Kidney (tissue), 14 donors: ENCODE measurements around the gene KLK1. TPM values are rescaled to one million over a fixed set of nuclear protein-coding genes. Genes with fewer than 3 reads are reported as not detected.

Experiments
- DNase-seq, 5 donors: peaks; one replicate each; pipeline ENCODE4 v3.0.0-alpha.2; 2013 to 2020
- FAIRE-seq: peaks from 2 replicates; lab custom pipeline; 2012; peaks lifted over from hg19 to GRCh38; lab: Jason Lieb, UNC
- H3K27ac ChIP-seq, 2 donors: one replicate each; pipeline ENCODE4 v1.7.0; 2013; ENCODE audit warnings: low read depth in 2 of 2, low read length in 2 of 2, inconsistent platforms in 1 of 2
- H3K27me3 ChIP-seq: one replicate; pipeline ENCODE4 v1.7.1; 2013; ENCODE audit warnings: low read length, inconsistent platforms; ENCODE audit not compliant: control insufficient read depth, insufficient read depth
- H3K36me3 ChIP-seq, 3 donors: one replicate each; pipeline versions ENCODE4 v1.7.0 to v1.7.1; 2013; ENCODE audit warnings: low read length in 3 of 3, control low read depth in 1 of 3, inconsistent platforms in 1 of 3; ENCODE audit not compliant: insufficient read depth in 3 of 3, control insufficient read depth in 2 of 3
- H3K4me1 ChIP-seq, 3 donors: one replicate each; pipeline versions ENCODE4 v1.7.0 to v1.7.1; 2013; ENCODE audit warnings: low read length in 3 of 3, inconsistent platforms in 1 of 3, low read depth in 1 of 3; ENCODE audit not compliant: control insufficient read depth in 2 of 3, insufficient read depth in 2 of 3
- H3K4me3 ChIP-seq, 3 donors: one replicate each; pipeline versions ENCODE4 v1.7.0 to v1.8.1; 2013; ENCODE audit warnings: low read length in 3 of 3, control low read depth in 1 of 3, inconsistent platforms in 1 of 3
- H3K9ac ChIP-seq, 3 donors: one replicate each; pipeline versions ENCODE4 v1.7.0 to v1.7.1; 2013; ENCODE audit warnings: low read length in 3 of 3, control low read depth in 1 of 3, inconsistent platforms in 1 of 3
- H3K9me3 ChIP-seq, 3 donors: one replicate each; pipeline versions ENCODE4 v1.7.0 to v1.7.1; 2013; ENCODE audit warnings: low read length in 3 of 3, control low read depth in 1 of 3, inconsistent platforms in 1 of 3; ENCODE audit not compliant: control insufficient read depth in 2 of 3, insufficient read depth in 1 of 3
- CTCF ChIP-seq: IDR thresholded peaks from 3 replicates; pipeline ENCODE4 v1.5.1; 2012; ENCODE audit warnings: mild to moderate bottlenecking, moderate library complexity, borderline replicate concordance; ENCODE audit not compliant: insufficient read depth; ENCODE audit errors: extremely low read depth
- intact Hi-C: fragments of 100-400 bp; cut with DNase I; formaldehyde crosslinking; loops from one replicate; pipeline ENCODE4 v1.11.1; 2022
- polyA plus RNA-seq: library from polyadenylated mRNA; stranded (reverse); fragments of 350-450 nt; fragmentation: Illumina TruSeq; extraction: RNeasy Lipid Tissue Mini Kit (QIAGEN cat#74804); gene quantifications from one replicate; pipeline ENCODE4 v1.2.3, GENCODE V29; 2014; ENCODE audit warnings: low read depth, low replicate concordance; ENCODE audit not compliant: insufficient read depth
- total RNA-seq: library from RNA; stranded (reverse); fragmentation: NEBNext Ultra II Directional; extraction: Animal tissue kit (Norgen Biotek cat#: 25700); gene quantifications from one replicate; pipeline ENCODE4 v1.2.1, GENCODE V29; 2021
- donor health status: control.
- donor health status: control.
- donor health status: control.
- donor health status: control.
- donor health status: control.
- donor health status: DM: yes; HTN: yes; CAD: no.
- donor health status: Normal renal cell carcinoma (clear cell type).

The KLK1 gene
- total and polyA plus RNA-seq, 2 donors from 2014 or later, result 0.41 to 827 TPM

- Histone ChIP-seq H3K27ac (no peak overlapping the region), H3K4me1 (peaks cover 0 to 18% (median 0%) of the 10 kb centered on the region in 3 donors), H3K27me3 (no peaks in the 10 kb centered on the region), H3K36me3 (no peaks in the 10 kb centered on the region), H3K9ac (no peak overlapping the region), H3K9me3 (no peaks in the 10 kb centered on the region), H3K4me3 (no peak overlapping the region)
- no peak for TF ChIP-seq CTCF
- FAIRE-seq, result no peak
- DNase-seq, result no peak
- intact Hi-C loops, result no loop called here
Observed at GRCh38 chr19:50833802-50834167, 10.2 kb upstream of the KLK1 start.

- TF ChIP-seq CTCF, result no peak
- no peaks in the 10 kb centered on the region for H3K36me3 ChIP-seq
- intact Hi-C loops, result no loop called here
- H3K27me3 ChIP-seq, result no peaks in the 10 kb centered on the region
- FAIRE-seq (no peak), DNase-seq (no peak)
- H3K9me3 ChIP-seq, result no peaks in the 10 kb centered on the region
- no peak within 1 kb of the TSS for H3K27ac ChIP-seq
- no peak within 1 kb of the TSS for H3K9ac ChIP-seq
- H3K4me3 ChIP-seq, result no peak within 1 kb of the TSS
- H3K4me1 ChIP-seq, result peaks cover 0 to 18% (median 0%) of the 10 kb centered on the region in 3 donors
Observed at GRCh38 chr19:50833117-50833801, 9.7 kb upstream of the KLK1 start, which contains the start of gene KLK15. TSS of gene KLK15 (minus strand) at chr19:50833574. CDS start at chr19:50831492, 2,082 bp downstream.

- intact Hi-C loops, result no loop called here
- Histone ChIP-seq H3K27me3 (no peaks in the 10 kb centered on the region), H3K4me1 (peaks cover 0 to 18% (median 0%) of the 10 kb centered on the region in 3 donors), H3K9me3 (no peaks in the 10 kb centered on the region), H3K36me3 (no peaks in the 10 kb centered on the region), H3K4me3 (no peak overlapping the region), H3K27ac (no peak overlapping the region), H3K9ac (no peak overlapping the region)
- DNase-seq (no peak), FAIRE-seq (no peak)
- no peak for TF ChIP-seq CTCF
Observed at GRCh38 chr19:50832666-50833065, 9.1 kb upstream of the KLK1 start.
